Stimulated activated CD4-positive, alpha-beta T cell treated with anti-CD3 and anti-CD28 coated beads, TNF-alpha, amount 100 ng/mL, for 1 hour (primary cell): ENCODE measurements around the gene JAG1.
"Not testable (repeated sequence)": the region's sequence is repeated elsewhere in the genome, so short reads cannot be mapped to it uniquely, and the experiment has no call there.

Source experiments
- DNase-seq, 3 donors: peaks; one replicate each; pipeline ENCODE4 v3.0.0-alpha.2; 2020; ENCODE audit warnings: low read depth in 3 of 3, low spot score in 1 of 3

JAG1 gene

GRCh38 chr20:10639077-10639736 lies 34.6 kb downstream of the JAG1 start:
- DNase-seq, result no peak

GRCh38 chr20:10637563-10637962 lies 36.2 kb downstream of the JAG1 start:
- no peak for DNase-seq

DNA sequence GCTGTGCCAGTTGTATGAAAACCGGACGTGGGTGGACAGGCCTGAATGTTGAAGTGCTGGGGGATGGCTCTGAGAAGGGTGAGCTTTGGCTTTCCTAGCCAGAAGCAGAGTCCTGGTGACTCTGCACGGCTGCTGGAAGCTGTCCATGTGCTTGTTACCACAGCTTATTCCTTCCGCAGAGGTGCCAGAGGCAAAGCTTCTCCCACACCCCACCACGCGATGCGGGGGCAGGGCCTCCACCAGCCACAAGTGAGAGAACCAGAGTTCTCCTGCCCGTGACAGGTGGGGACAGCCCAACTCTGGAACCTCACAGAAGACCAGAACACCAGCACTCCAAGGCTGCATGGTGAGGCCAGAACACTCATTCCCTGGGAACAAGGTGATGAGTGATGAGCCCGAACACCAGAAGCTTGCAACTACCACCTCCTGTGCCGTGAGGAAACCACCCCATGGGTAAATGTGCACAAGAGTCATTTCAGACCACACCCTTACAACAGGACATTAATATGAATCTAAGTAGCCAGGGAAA lies 36.7 kb downstream of the JAG1 start:
- no peak for DNase-seq

DNA sequence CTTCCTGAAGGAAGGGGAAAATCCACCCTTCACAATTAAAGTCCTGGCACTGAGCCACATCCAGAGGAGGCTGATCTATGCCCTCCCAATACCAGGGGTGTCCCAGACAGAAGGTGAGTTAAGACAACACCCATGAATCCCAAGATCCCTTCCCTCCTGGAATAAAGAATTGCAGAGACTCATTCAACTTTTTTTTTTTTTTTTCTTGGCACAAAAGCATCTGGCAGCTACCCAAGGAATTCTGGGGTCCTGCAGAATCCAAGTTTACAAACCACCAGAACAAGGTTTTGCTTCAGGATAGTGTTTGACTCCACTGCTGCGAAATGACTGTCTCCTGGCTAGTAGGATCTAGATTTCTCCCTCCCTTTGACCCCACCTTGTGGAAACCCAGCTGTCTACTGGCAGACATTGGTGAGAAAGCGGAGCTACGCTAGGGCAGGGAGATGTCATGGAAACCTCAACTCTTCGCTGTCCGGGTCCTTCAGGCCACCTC lies 37.4 kb downstream of the JAG1 start:
- no peak for DNase-seq

DNA sequence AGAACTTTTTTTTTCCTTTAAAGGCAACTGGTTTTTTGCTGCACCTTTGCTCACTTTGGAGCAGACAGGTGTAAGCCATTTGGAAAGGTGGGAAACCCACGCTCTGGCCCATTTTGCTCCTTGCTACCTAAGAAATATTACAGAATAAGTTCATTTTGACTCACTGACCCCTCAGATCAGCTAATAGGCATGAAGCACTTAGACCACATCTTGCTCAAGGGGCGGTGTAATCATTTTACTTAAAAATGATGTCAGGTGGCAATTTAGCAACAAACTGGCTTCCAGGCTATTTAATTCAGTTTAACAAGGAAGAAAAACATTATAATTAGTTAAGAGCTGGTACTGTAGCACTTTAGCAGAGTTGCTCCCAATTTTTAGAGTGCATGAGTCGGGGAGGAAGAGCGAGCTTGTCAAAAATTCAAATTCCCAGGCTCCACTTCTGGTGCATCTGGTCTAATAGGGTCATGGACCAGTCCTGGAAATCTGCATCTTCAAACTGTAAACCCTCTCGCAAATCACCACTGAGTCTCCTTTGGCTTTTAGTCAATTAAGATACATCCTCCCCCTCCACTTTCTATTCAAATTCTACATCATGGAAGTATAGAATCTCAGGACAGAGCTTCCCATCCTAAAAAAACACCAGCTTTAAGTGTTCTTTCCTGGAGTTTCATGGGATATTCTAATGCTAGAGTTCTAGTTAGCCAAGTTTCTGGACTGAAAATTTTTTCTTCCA lies 38.2 kb downstream of the JAG1 start:
- no peak for DNase-seq

- DNase-seq, result no peak
Measured at GRCh38 chr20:10634683-10635411, 39.0 kb downstream of the JAG1 start.

GRCh38 chr20:10634211-10634610 lies 39.6 kb downstream of the JAG1 start:
- no peak for DNase-seq

DNA sequence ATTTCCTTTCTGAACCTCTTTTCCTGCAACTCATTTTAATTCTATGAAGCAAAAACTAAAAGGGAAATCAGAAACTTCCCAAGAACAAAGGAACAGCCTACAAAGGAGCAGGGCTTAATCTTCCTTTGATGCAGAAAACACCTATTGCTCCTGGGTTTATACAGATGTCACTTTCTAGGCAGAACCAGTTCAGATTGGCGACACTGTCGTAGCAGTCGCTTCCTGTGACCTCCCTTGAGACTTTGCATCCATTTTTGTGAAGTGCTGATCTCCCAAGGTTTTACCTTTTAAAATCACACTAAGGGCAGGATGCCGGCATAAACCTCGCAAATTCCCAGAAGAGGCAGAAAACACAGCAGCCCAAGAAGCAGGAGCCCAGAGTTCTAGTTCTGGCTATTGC lies 40.1 kb downstream of the JAG1 start:
- no peak for DNase-seq

DNA sequence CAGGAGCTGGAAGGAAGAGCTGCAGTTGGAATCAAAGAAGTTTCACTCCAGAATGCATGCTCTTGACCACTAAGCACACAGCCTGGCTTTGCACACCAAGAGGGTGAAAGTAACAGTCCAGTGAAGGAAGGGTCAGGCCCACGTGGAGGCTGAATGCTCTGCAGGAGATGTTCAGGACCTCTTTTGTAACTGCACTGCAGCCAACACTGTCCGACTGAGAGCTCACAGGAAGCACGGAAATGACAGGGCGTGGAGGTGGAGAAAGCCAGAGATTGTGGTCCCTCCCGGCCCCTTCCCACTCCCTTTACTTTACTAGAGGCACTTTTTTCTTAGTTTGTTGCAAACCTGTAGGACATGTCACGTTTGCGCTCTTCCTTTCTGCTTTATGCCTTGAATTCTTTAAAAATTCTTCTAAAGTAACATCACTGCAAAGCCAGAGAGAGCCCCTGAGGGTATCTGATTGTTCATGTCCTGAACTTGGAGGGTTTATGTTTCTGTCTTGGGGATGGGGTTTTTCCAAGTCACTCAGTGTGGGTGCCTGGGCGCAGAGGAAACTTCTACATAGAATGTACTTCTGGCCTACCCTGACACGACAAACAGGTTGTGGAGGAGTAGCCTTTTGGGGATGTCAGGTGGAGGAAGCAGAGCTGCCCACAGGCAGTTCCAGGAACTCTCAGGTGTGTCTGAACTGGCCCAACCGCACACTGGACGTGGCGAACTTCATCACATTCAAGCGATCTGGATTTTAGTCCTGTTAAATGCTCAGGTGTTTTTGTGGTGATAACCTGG lies 40.9 kb downstream of the JAG1 start:
- no peak for DNase-seq

- no peak for DNase-seq
Measured at GRCh38 chr20:10631126-10631525, 42.7 kb downstream of the JAG1 start.

DNA sequence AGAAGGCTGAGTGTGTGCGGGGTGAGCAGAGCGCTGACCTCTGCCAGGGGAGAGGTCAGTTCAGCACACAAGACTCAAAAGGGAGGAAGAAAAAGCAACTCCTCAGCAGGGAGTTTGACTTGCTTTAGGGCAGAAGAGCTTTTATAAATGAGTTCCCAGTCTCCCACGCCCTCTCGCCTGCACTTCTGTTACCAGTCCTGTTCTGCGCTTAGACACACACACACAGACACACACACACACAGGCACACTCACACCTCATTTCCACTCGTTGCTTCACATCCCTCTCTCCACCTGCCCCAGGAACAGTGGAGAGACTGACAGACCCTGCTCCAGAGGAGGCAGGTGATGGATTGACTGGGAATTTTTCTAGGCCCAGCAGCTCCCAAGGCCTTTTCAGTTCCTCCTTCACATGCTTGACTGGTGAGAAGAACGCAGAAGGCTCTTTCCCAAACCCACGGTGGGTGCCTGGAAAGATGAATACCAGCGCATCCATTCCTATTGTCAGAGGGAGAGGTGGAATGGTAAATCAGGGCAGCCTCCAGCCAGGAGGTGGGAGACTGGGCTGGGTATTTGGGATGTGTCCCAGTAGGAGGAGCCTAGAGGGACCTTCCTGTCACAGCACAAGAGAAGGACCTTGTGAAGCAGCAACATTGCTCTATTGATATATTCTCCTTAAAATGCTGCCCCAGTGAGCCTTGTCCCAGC lies 43.7 kb downstream of the JAG1 start:
- DNase-seq, result no peak

DNA sequence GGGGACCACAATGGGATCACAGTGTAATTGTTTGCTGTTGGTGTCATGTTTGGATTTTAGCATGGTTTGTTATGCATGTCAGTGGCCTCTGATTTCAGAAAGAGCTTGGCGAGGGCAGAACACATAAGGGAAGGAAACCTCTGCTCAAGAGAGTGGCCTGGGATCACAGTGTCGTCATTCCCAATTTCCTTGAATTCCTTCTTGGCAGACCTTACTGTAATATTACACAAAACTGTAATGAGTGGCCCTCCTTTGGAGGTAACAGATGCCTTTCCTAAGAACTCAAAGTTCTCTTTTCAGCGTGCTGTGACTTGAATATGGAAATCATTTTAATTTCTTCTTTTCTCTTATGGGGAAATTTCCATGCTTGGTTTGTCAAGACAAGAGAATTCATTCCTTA lies 46.9 kb downstream of the JAG1 start:
- DNase-seq, result no peak

GRCh38 chr20:10625641-10626040 lies 48.2 kb downstream of the JAG1 start:
- DNase-seq, result no peak

- no peak for DNase-seq
Measured at GRCh38 chr20:10622657-10623418, 51.0 kb downstream of the JAG1 start.

DNA sequence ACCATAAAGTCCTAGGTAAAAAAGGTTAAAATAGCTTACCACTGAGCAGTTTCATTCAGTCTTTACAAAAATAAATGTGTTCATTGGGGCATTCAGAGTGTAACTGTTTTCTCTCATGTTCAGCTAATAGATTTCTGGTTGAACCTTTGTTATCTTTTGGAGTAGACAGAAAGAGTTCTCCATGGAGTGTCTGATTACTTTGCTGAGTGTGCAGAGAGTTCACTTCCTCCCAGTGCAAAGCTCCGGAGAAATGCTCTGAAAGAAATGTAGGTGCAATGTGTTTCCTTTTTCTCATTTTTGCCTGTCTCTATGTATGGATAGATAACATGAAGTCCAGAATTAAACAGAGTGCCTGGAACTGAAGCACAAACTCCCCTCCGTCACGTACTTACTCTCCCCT lies 52.6 kb downstream of the JAG1 start:
- no peak for DNase-seq

- no peak for DNase-seq
Measured at GRCh38 chr20:10619427-10619826, 54.4 kb downstream of the JAG1 start.

GRCh38 chr20:10618611-10619245 lies 55.1 kb downstream of the JAG1 start:
- DNase-seq, result no peak

- DNase-seq, result not testable (repeated sequence)
Measured at GRCh38 chr20:10617549-10618133, 56.2 kb downstream of the JAG1 start.

- no peak for DNase-seq
Measured at GRCh38 chr20:10616212-10616611, 57.6 kb downstream of the JAG1 start.
